Smooth muscle cell (in vitro differentiated cells): Measurements from ENCODE around the gene PPDPF. TPM values are rescaled to one million over a fixed set of nuclear protein-coding genes. Genes with fewer than 3 reads are reported as not detected.

Experiments used
- DNase-seq: peaks from one replicate; lab custom pipeline; 2025; ENCODE audit not compliant: unreplicated experiment; lab: John Stamatoyannopoulos, UW
- H2AFZ ChIP-seq: fragments of 200-600 bp; sonication (generic); 2 replicates; pipeline ENCODE4 v1.6.0; 2016; ENCODE audit warnings: antibody characterized with exemption, low read depth, mild to moderate bottlenecking
- H3F3A ChIP-seq: fragments of 200-600 bp; sonication (generic); 2 replicates; pipeline ENCODE4 v1.6.0; 2017; ENCODE audit warnings: antibody characterized with exemption, low read depth
- H3K27ac ChIP-seq: fragments of 200-600 bp; sonication (generic); 2 replicates; pipeline ENCODE4 v1.5.1; 2016; ENCODE audit warnings: low read depth, mild to moderate bottlenecking
- H3K27me3 ChIP-seq: fragments of 200-600 bp; sonication (generic); 2 replicates; pipeline ENCODE4 v1.6.1; 2016; ENCODE audit warnings: low read depth, mild to moderate bottlenecking
- H3K36me3 ChIP-seq: fragments of 200-600 bp; sonication (generic); 2 replicates; pipeline ENCODE4 v1.5.1; 2016; ENCODE audit warnings: low read depth
- H3K4me1 ChIP-seq: fragments of 200-600 bp; sonication (generic); 2 replicates; pipeline ENCODE4 v1.5.1; 2016; ENCODE audit warnings: low read depth
- H3K4me2 ChIP-seq: fragments of 200-600 bp; sonication (generic); 2 replicates; pipeline ENCODE4 v1.6.0; 2016; ENCODE audit warnings: mild to moderate bottlenecking
- H3K4me3 ChIP-seq: fragments of 200-600 bp; sonication (generic); 2 replicates; pipeline ENCODE4 v1.5.1; 2016; ENCODE audit warnings: mild to moderate bottlenecking
- H3K79me2 ChIP-seq: fragments of 200-600 bp; sonication (generic); 2 replicates; pipeline ENCODE4 v1.6.0; 2016; ENCODE audit warnings: low read depth, mild to moderate bottlenecking
- H3K9ac ChIP-seq: fragments of 200-600 bp; sonication (generic); 2 replicates; pipeline ENCODE4 v1.6.0; 2016; ENCODE audit warnings: low read depth
- H3K9me3 ChIP-seq: fragments of 200-600 bp; sonication (generic); replicated peaks from 2 replicates; pipeline ENCODE4 v1.5.1; 2016; ENCODE audit warnings: low read depth
- H4K20me1 ChIP-seq: fragments of 200-600 bp; sonication (generic); 2 replicates; pipeline ENCODE4 v1.6.0; 2016; ENCODE audit warnings: low read depth
- WGBS: methylation state at CpG from one replicate; pipeline ENCODE4 v1.1.7; 2016; ENCODE audit warnings: low lambda C conversion rate; 5-methylcytosine and 5-hydroxymethylcytosine counted together
- polyA plus RNA-seq: library from polyadenylated mRNA; unstranded; fragments of >200 nt; fragmentation: Nextera tagmentation; extraction: Ambion mirVana; gene quantifications from 2 replicates; pipeline ENCODE4 v1.2.1, GENCODE V29; 2016
- total RNA-seq: library from RNA; depleted of rRNA; stranded (reverse); fragments of >200 nt; gene quantifications from 2 replicates; pipeline ENCODE4 v1.2.3, GENCODE V29; 2014
- TF ChIP-seq, protein P1 (sequence below): fragments of 200-600 bp; sonication (generic); IDR thresholded peaks from 2 replicates; pipeline ENCODE4 v1.5.1; 2017; ENCODE audit warnings: borderline replicate concordance, mild to moderate bottlenecking, antibody characterized with exemption; ENCODE audit not compliant: insufficient read depth, poor library complexity, severe bottlenecking

The PPDPF gene
- total and polyA plus RNA-seq, 2 experiments from 2014 or later, result 118 to 365 TPM

DNA sequence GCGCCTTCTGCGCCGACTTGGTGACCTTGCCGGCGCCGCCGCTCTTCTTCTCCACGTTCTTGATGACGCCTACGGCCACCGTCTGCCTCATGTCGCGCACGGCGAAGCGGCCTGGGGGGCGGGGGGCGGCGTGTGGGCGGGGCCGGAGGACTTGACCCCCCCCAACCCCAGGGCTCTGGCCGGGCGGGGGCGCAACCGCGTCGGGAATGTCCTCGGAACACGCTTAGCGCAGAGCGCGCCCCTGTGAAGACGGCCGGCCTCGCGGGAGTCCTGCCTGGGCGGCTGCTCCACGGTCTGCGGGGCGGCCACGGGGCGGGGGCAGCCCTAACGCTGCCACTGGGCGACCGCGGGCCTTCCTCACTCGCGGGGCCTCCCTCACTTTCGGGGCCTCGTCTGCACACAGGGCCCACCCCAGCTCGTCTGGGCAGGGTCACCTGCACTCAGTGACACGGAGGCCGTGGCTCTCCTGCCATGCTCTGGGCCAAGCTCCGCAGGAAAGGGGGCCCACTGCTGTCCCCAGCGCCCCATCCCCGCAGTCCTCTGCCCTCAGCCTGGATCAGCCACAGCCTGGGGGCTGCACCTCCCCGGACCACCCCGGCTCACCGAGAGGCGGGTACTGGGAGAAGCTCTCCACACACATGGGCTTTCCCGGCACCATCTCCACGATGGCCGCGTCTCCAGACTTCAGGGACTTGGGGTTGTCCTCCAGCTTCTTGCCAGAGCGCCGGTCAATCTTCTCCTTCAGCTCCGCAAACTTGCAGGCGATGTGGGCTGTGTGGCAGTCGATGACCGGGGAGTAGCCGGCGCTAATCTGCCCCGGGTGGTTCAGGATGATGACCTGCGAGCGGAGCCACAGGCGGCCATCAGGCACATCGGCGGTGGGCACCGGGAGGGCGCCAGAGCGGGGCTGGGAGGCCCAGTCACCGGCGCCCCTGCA is 32.0 kb upstream of the PPDPF start:
- Histone ChIP-seq H2AFZ (no peak overlapping the region), H3K4me2 (peak overlapping the region; percentile 75), H3K79me2 (no peaks in the 10 kb centered on the region), H3K9me3 (no peaks in the 10 kb centered on the region), H3K36me3 (no peaks in the 10 kb centered on the region), H4K20me1 (no peaks in the 10 kb centered on the region), H3K4me3 (no peak overlapping the region), H3F3A (no peaks in the 10 kb centered on the region), H3K27ac (no peak overlapping the region), H3K9ac (no peak overlapping the region), H3K27me3 (peaks cover 23% of the 10 kb centered on the region), H3K4me1 (no peaks in the 10 kb centered on the region)
- no peak for DNase-seq
- 31% methylated on average over 59 of the region's 83 CpGs for WGBS
- TF ChIP-seq, protein P1, sequence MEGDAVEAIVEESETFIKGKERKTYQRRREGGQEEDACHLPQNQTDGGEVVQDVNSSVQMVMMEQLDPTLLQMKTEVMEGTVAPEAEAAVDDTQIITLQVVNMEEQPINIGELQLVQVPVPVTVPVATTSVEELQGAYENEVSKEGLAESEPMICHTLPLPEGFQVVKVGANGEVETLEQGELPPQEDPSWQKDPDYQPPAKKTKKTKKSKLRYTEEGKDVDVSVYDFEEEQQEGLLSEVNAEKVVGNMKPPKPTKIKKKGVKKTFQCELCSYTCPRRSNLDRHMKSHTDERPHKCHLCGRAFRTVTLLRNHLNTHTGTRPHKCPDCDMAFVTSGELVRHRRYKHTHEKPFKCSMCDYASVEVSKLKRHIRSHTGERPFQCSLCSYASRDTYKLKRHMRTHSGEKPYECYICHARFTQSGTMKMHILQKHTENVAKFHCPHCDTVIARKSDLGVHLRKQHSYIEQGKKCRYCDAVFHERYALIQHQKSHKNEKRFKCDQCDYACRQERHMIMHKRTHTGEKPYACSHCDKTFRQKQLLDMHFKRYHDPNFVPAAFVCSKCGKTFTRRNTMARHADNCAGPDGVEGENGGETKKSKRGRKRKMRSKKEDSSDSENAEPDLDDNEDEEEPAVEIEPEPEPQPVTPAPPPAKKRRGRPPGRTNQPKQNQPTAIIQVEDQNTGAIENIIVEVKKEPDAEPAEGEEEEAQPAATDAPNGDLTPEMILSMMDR, result no peak

DNA sequence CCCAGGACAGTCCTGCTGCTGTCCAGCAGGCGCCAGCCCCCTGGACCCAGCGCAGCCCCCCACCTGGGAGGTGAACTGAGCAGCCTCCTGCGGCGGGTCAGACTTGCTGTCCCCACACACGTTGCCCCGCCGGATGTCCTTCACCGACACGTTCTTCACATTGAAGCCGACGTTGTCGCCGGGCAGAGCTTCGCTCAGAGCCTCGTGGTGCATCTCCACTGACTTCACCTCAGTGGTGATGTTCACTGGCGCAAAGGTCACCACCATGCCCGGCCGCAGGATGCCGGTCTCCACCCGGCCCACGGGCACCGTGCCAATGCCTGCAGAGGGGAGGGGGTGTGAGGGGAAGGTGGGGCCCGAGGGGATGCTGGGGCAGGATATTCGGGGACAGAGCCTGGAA is 30.1 kb upstream of the PPDPF start:
- no peaks in the 10 kb centered on the region for H3K79me2 ChIP-seq
- peaks cover 23% of the 10 kb centered on the region for H3K27me3 ChIP-seq
- no peaks in the 10 kb centered on the region for H3K36me3 ChIP-seq
- H3K4me2 ChIP-seq, result no peak overlapping the region
- no peak overlapping the region for H3K9ac ChIP-seq
- TF ChIP-seq, protein P1, result no peak
- H3F3A ChIP-seq, result no peaks in the 10 kb centered on the region
- DNase-seq, result no peak
- WGBS, result 91% methylated on average over 24 of the region's 24 CpGs
- H2AFZ ChIP-seq, result no peak overlapping the region
- H3K9me3 ChIP-seq, result no peaks in the 10 kb centered on the region
- H3K4me3 ChIP-seq, result no peak overlapping the region
- no peak overlapping the region for H3K27ac ChIP-seq
- H4K20me1 ChIP-seq, result no peaks in the 10 kb centered on the region
- H3K4me1 ChIP-seq, result no peaks in the 10 kb centered on the region

GRCh38 chr20:63491078-63491477 is 29.5 kb upstream of the PPDPF start:
- no peaks in the 10 kb centered on the region for H4K20me1 ChIP-seq
- no peak overlapping the region for H2AFZ ChIP-seq
- TF ChIP-seq, protein P1, result no peak
- DNase-seq, result no peak
- no peak overlapping the region for H3K27ac ChIP-seq
- no peaks in the 10 kb centered on the region for H3K9me3 ChIP-seq
- H3K36me3 ChIP-seq, result no peaks in the 10 kb centered on the region
- no peaks in the 10 kb centered on the region for H3F3A ChIP-seq
- no peak overlapping the region for H3K9ac ChIP-seq
- H3K4me3 ChIP-seq, result no peak overlapping the region
- H3K4me2 ChIP-seq, result no peak overlapping the region
- peaks cover 23% of the 10 kb centered on the region for H3K27me3 ChIP-seq
- H3K4me1 ChIP-seq, result no peaks in the 10 kb centered on the region
- WGBS, result 94% methylated on average over 4 of the region's 4 CpGs
- H3K79me2 ChIP-seq, result no peaks in the 10 kb centered on the region
